ENCODE data around the gene SOX18.

The SOX18 gene

GRCh38 chr20:64080013-64080812 is 30.8 kb upstream of the SOX18 start, which contains the start of gene OPRL1:
Gene OPRL1, plus strand, starts transcription at chr20:64080082. Its CDS starts 12,639 bp downstream, at chr20:64092721.
- DNase-seq: peak; percentile 42

DNA sequence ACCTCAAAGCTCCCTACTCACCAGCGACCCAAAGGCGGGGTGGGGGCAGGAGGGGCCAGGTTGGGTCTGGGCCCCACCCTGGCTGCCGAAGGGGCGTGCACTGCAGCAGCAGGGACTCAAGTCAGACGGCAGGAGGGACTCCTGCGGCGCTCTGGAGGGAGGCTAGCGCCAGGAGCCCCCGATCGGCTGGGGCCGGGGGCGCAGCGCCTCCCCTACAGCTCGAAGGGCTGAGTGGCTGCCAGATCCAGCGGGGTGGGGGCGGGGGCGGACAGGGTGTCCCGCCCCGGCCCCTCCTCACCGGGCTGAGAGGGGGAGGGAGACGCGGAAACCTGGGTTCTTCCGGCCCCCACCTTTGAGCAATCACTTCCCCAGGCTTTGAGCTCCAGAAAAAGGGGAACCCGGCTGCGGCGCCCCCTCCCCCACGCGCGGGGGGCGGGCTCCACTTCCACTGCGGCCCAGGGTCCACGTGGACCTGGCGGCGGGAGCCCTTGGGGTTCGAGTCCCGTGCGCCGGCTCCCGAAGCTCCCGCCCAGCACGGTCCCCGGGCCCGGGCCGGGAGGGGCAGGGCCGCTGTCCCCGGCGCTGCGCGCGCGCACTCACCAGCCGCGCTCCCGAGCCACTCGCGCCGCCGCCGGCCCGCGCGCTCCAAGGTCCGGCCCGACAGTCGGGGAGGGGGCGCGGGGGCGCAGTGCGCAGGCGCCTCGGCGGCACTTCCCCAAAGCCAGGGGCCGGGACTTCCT is 30.0 kb upstream of the SOX18 start, which contains the start of gene RGS19:
Gene RGS19, minus strand, starts transcription at position 246 of the 740 bp plus-strand sequence. CDS start 2,632 bp downstream, outside the sequence.
- peak; percentile 54 for DNase-seq

DNA sequence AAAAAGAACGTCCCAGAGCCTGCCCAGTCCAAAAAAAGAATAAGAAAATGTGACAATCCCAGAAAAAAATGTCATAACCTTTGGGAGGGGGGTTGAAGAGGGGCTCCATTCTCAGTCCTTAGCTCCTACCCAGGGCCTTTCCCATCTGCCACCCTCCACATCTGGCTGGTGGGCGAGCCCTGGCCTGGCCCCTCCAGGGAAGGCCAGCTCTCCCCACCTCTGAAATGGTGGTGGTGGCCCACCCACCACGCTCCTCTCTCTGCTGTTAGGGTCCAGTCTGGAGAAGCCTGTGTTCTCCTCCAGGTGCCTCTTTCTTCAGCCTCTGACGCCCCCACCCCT is 29.5 kb upstream of the SOX18 start:
- DNase-seq: no peak

- peak; percentile 42 for DNase-seq
Observed at GRCh38 chr20:64077876-64078551, 28.6 kb upstream of the SOX18 start.

GRCh38 chr20:64077541-64077875 is 28.1 kb upstream of the SOX18 start:
- no peak for DNase-seq

DNA sequence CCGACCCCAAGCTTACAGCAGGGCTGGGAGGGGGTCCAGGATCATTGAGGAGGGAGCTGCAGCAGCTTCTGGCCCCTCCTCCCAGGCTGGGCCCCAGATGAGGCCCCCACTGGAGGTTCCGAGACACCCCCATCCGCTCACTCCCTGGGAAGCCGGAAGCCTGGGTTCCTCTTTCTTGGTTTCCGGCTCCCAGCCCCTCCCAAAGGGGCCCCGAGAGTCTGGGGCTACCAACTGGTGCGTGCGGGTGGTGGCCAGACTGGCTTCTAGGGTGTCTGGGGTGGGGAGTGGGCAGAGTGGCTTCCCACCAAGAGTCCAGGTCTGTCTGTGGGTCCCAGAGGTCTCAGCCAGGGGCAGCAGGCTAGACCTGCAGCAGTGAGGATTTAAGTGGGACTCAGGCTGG is 27.7 kb upstream of the SOX18 start:
- no peak for DNase-seq

DNA sequence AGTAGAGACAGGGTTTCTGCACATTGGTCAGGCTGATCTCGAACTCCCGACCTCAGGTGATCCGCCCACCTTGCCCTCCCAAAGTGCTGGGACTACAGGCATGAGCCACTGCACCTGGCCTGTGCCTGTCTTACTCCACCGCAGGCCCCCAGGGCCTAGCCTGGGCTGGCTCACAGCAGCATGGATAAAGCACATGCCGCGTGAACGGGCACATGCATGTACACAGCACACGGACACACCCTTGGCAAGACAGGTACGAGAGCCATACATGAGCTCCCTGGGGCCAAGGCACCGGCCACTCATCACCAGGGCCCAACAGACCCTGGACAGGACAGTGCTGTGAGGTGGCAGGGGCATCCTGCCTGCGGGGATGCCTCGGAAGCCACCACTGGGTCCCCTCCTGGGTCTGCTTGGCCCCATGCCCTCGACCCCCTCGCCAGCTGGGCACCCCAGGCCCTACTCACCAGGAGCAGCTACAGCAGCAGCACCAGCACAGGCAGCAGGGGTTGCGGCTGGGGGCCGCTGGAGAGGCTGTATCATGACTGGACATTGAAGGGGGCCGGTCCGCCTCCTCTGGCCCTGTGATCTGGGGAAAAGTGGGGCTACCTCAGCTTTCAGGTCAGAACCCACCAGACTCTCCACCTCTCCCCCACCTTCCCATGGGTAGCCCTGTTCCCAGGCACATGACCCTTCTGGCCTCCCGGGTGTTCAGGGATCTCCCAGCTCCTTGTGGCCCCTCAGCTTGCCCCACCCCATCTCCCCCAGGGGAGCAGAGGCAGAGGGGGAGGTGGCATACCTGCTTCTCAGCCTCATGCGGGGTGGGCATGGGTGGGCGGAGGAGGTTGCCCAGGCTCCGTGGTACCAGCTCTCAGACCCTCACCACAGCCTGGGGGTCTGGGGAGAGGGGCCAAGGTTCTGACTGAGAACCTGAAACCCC is 26.9 kb upstream of the SOX18 start:
- DNase-seq: no peak

DNA sequence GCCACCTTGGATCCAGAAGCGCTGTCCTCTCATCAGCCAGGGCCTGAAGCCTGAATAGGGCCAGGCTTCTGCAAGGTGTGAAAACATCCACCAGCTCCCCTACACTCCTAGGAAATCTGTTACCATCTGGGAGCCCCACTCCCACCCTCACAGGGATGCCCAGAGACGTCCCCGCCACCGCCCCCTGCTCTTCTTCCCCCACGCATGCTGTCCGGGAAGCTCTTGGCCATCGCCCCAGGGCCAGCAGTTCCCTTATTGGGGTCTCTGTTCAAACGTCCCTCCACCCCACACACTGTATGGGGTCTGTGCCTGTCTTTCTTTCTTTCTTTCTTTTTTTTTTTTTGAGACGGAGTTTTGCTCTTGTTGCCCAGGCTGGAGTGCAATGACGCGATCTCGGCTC is 26.1 kb upstream of the SOX18 start:
- DNase-seq: no peak

GRCh38 chr20:64074963-64075362 is 25.5 kb upstream of the SOX18 start:
- DNase-seq: no peak

- no peak for DNase-seq
Observed at GRCh38 chr20:64074184-64074789, 24.8 kb upstream of the SOX18 start.

- no peak for DNase-seq
Observed at GRCh38 chr20:64073476-64074183, 24.2 kb upstream of the SOX18 start.

- DNase-seq: no peak
Observed at GRCh38 chr20:64072498-64073063, 23.1 kb upstream of the SOX18 start.

DNA sequence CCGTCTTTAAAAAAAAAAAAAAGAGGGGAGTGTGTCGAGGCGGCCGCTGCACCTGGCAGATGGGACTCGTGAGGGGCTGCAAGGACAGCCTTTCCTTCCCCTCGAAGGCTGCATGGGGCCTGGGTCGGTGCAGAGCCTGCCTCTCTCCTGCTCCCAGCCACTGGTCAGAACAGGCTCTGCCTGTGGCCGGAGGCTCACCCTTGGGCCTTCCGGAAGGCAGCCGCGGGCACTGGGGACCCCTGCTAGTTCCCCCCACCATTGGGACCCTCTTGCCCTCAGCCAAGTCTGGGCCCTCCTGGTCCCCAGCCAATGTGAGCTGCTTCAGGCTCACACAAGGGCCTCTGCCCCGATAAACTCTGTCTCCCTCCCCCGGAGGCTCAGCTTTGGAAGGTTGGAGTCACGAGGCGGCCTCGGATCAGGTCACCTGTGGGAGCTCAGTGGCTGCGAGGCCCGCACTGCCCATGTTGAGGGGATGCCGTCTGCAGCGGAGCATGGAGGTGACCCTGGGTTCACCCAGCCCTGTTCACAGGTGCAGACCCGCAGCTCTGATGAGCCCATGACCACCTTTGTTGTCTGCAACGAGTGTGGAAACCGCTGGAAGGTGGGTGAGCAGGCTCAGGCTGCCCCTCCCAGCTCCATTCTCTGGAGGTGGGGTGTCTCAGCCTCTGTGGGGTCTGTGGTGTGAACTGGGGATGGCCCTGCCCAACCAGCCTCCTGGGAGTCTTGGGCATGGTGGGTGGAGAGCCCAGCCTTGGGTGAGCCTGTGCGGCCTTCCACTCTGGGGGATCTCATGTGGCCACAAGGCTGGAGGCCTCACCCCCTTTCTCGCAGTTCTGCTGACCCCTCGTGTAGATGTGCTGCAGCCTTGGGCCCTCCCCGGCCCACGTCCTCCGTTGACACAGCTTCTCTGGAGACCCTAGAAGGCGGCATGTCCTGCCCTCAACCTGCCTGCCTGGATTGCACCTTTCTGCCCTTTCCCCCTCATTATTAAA is 22.2 kb upstream of the SOX18 start:
- no peak for DNase-seq

DNA sequence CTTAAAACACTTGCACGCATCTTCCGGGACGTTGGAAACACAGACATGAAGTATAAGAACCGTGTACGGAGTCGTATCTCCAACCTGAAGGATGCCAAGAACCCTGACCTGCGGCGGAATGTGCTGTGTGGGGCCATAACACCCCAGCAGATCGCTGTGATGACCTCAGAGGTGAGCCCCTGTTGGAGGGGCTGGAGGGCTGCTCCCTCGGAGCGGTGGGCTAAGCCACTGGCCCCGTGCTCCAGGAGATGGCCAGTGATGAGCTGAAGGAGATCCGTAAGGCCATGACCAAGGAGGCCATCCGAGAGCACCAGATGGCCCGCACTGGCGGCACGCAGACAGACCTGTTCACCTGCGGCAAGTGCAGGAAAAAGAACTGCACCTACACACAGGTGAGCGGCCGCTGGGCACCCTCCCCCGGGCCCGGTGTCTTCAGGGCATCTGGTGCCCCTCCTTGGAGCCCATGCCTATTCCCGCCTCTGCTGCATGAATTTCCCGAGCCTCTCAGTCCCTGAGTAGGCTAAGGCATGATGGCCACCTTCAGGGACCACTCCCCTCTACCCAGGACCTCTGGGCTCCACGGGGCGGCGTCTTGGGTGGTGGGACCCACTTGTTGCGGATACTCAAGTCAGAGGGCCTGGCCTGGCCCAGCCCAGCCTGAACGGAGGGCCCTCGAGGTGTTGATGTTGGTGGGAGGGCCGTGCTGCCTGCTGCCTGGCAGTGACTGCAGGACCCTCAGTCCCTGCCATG is 21.0 kb upstream of the SOX18 start:
- no peak for DNase-seq

- DNase-seq: no peak
Observed at GRCh38 chr20:64069614-64070243, 20.3 kb upstream of the SOX18 start.

GRCh38 chr20:64069209-64069613 is 19.8 kb upstream of the SOX18 start:
- no peak for DNase-seq

DNA sequence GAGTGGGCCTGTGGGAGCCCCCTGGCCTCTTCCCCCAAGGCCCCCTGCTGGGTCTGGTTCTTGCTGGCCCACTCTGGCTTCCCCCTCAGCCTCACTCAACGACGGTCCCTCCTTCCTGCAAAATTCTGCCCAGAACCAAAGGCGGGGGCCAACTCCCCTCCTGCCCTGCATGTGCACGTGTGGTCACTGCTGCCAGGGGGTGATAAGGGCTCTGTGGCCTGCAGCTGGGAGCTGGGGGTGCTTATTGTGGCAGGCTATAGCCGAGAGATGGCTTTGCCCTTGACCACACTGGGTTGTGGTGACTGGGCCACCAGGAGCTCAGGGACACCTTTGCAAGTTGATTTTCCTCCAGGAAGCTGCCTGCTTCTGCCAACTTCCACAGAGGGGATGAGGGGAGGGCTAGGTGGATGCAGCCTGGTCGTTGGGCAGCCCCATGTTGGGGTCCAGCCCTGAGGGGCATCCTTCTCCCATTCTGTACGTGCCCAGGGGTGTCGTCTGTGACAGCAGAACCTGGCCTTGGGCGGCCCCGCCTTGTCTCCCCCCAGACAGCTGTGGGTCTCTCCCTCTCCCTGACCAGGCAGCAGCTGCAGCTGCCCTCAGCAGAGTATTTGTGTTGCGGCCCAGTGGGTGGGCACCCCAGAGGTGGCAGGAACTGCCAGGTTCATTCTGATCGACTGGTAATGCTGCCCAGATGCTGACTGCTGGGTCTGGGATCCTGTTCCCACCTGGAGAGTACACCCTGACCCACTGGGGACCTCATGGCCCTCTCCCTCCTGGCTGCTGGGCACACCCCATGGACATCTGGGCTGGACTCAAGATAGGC is 19.2 kb upstream of the SOX18 start:
- no peak for DNase-seq
